HCT116 (cell line): ENCODE measurements around the gene CTSH. TPM values are rescaled to one million over a fixed set of nuclear protein-coding genes. Genes with fewer than 3 reads are reported as not detected.

Experiments used
- ATAC-seq: fragments of 200-7000 bp; cut with Tn5 transposase; 2 replicates; pipeline ENCODE4 v1.9.1; 2020; ENCODE audit warnings: mild to moderate bottlenecking, moderate library complexity
- BruUV-seq: library from RNA; stranded (reverse); fragments of 400-500 nt; replicated peaks from 2 replicates; lab custom pipeline; 2021; lab: Mats Ljungman, UMichigan
- CTCF ChIA-PET: fragments of 300-600 bp; sonication (Branson Sonifier 250); formaldehyde crosslinking; loops from one replicate; lab custom pipeline; 2021; ENCODE audit warnings: antibody characterized with exemption; lab: Charles Lee
- POLR2A ChIA-PET: fragments of 300-600, 350-600 bp; sonication (Branson Sonifier 250); formaldehyde crosslinking; loops from one replicate; lab custom pipeline; 2021; ENCODE audit warnings: antibody characterized with exemption; lab: Charles Lee
- RAD21 ChIA-PET, 2 experiments: fragments of 300-600 bp; sonication (Branson Sonifier 250); formaldehyde crosslinking; loops; one replicate each; lab custom pipeline; 2023; ENCODE audit warnings: low total read pairs in 2 of 2; ENCODE audit not compliant: uncharacterized antibody in 2 of 2, unreplicated experiment in 2 of 2, low non-redundant PET in 1 of 2; lab: Charles Lee
- DNase-seq: peaks from one replicate; pipeline ENCODE4 v3.0.0-alpha.2; 2010; ENCODE audit warnings: low read depth, low spot score
- H2AFZ ChIP-seq: fragments of 200-600 bp; shearing (Covaris generic), sonication (generic); 2 replicates; pipeline ENCODE4 v1.6.1; 2017; ENCODE audit warnings: low read depth, mixed run types, mixed read lengths, antibody characterized with exemption, low read length; ENCODE audit not compliant: poor library complexity, severe bottlenecking
- H3K27ac ChIP-seq: 2 replicates; pipeline ENCODE4 v1.5.1; 2012; ENCODE audit warnings: low read depth, low read length
- H3K27me3 ChIP-seq: fragments of 200-600 bp; sonication (generic); 2 replicates; pipeline ENCODE4 v1.6.1; 2016; ENCODE audit warnings: mixed run types, low read length, mixed read lengths; ENCODE audit not compliant: insufficient read depth
- H3K36me3 ChIP-seq, 2 experiments: fragments of 200-500 bp in 1 of 2; fragments of 200-600 bp in 1 of 2; sonication (Bioruptor generic) in 1 of 2; sonication (generic) in 1 of 2; 2 replicates each; pipeline versions ENCODE4 v1.5.1 to v1.6.1; 2014 to 2016; ENCODE audit warnings: low read length in 2 of 2, inconsistent platforms in 1 of 2, mixed read lengths in 1 of 2, mixed run types in 1 of 2; ENCODE audit not compliant: insufficient read depth in 2 of 2, control insufficient read depth in 1 of 2
- H3K4me1 ChIP-seq, 2 experiments: fragments of 200-600 bp in 1 of 2; sonication (generic) in 1 of 2; 2 replicates each; pipeline versions ENCODE4 v1.5.1 to v1.6.1; 2012 to 2017; ENCODE audit warnings: low read length in 2 of 2, inconsistent platforms in 1 of 2, mild to moderate bottlenecking in 1 of 2, mixed read lengths in 1 of 2, mixed run types in 1 of 2, moderate library complexity in 1 of 2; ENCODE audit not compliant: insufficient read depth in 2 of 2, control insufficient read depth in 1 of 2
- H3K4me2 ChIP-seq: fragments of 200-600 bp; sonication (generic); 2 replicates; pipeline ENCODE4 v1.6.1; 2017; ENCODE audit warnings: mixed run types, low read length, mixed read lengths
- H3K4me3 ChIP-seq, 2 experiments: fragments of 200-600 bp in 1 of 2; sonication (generic) in 1 of 2; replicated peaks in 1 of 2; 2 replicates each; pipeline ENCODE4 v1.5.1; 2011 to 2016; ENCODE audit warnings: low read length in 2 of 2, control low read depth in 1 of 2, low read depth in 1 of 2, mild to moderate bottlenecking in 1 of 2, mixed read lengths in 1 of 2, mixed run types in 1 of 2
- H3K79me2 ChIP-seq: fragments of 200-600 bp; sonication (generic); 2 replicates; pipeline ENCODE4 v1.6.1; 2017; ENCODE audit warnings: mild to moderate bottlenecking, mixed run types, low read length, moderate library complexity, mixed read lengths; ENCODE audit not compliant: insufficient read depth
- H3K9ac ChIP-seq: fragments of 200-600 bp; sonication (generic); 2 replicates; pipeline ENCODE4 v1.6.1; 2016; ENCODE audit warnings: low read length, mixed read lengths
- H3K9me2 ChIP-seq: fragments of 200-600 bp; sonication (generic), shearing (Covaris generic); 2 replicates; pipeline ENCODE4 v1.6.1; 2017; ENCODE audit warnings: mixed run types, mild to moderate bottlenecking, moderate library complexity; ENCODE audit not compliant: insufficient read depth
- H3K9me3 ChIP-seq, 2 experiments: fragments of 200-500 bp in 1 of 2; fragments of 200-600 bp in 1 of 2; sonication (Bioruptor generic) in 1 of 2; sonication (generic) in 1 of 2; 2 replicates each; pipeline ENCODE4 v1.6.1; 2014 to 2017; ENCODE audit warnings: low read length in 2 of 2, mixed read lengths in 2 of 2, inconsistent platforms in 1 of 2, low read depth in 1 of 2, mild to moderate bottlenecking in 1 of 2, mixed run types in 1 of 2, moderate library complexity in 1 of 2; ENCODE audit not compliant: control insufficient read depth in 1 of 2, insufficient read depth in 1 of 2
- H4K20me1 ChIP-seq: fragments of 200-600 bp; sonication (generic), shearing (Covaris generic); 2 replicates; pipeline ENCODE4 v1.6.1; 2017; ENCODE audit warnings: mixed run types, mild to moderate bottlenecking, moderate library complexity; ENCODE audit not compliant: insufficient read depth
- CBX3 ChIP-seq: IDR thresholded peaks from 2 replicates; pipeline ENCODE4 v1.6.1; 2012; ENCODE audit warnings: low read depth
- CEBPB ChIP-seq: IDR thresholded peaks from 2 replicates; pipeline ENCODE4 v1.6.1; 2012; ENCODE audit warnings: low read depth
- CTCF ChIP-seq, 3 experiments: fragments of 200-600 bp in 1 of 3; sonication (generic) in 1 of 3; IDR thresholded peaks in 2 of 3; conservative IDR thresholded peaks in 1 of 3; 2 replicates each; pipeline ENCODE4 v1.5.1; 2012 to 2017; ENCODE audit warnings: low read depth in 2 of 3, low read length in 2 of 3, antibody characterized with exemption in 1 of 3, borderline replicate concordance in 1 of 3, control low read depth in 1 of 3, mild to moderate bottlenecking in 1 of 3, mixed read lengths in 1 of 3, mixed run types in 1 of 3, moderate library complexity in 1 of 3; ENCODE audit not compliant: insufficient read depth in 1 of 3
- ELF1 ChIP-seq: IDR thresholded peaks from 2 replicates; pipeline ENCODE4 v1.6.1; 2012; ENCODE audit warnings: low read depth, borderline replicate concordance
- EZH2phosphoT487 ChIP-seq: fragments of 200-600 bp; IDR thresholded peaks from 2 replicates; pipeline ENCODE4 v1.6.1; 2018; ENCODE audit warnings: antibody characterized with exemption, borderline replicate concordance
- RAD21 ChIP-seq: IDR thresholded peaks from 2 replicates; pipeline ENCODE4 v1.6.1; 2012; ENCODE audit warnings: low read depth, mild to moderate bottlenecking
- SIN3A ChIP-seq: IDR thresholded peaks from 2 replicates; pipeline ENCODE4 v1.6.1; 2012; ENCODE audit warnings: low read depth
- SRF ChIP-seq: IDR thresholded peaks from 2 replicates; pipeline ENCODE4 v1.6.1; 2012; ENCODE audit warnings: low read depth
- YY1 ChIP-seq: IDR thresholded peaks from 2 replicates; pipeline ENCODE4 v1.6.1; 2011; ENCODE audit warnings: low read length, low read depth, moderate library complexity, mild to moderate bottlenecking; ENCODE audit not compliant: insufficient replicate concordance; ENCODE audit errors: extremely low read depth
- ZNF274 ChIP-seq: fragments of 200-500 bp; sonication (Bioruptor generic); IDR thresholded peaks from 2 replicates; pipeline ENCODE4 v1.6.1; 2014; ENCODE audit warnings: mild to moderate bottlenecking, low read depth, low read length, inconsistent platforms
- intact Hi-C: fragments of 100-400 bp; cut with micrococcal nuclease; formaldehyde crosslinking; loops from 2 replicates; pipeline ENCODE4 v1.10.0; 2022
- total RNA-seq: library from RNA; stranded (reverse); gene quantifications from one replicate; pipeline ENCODE4 v1.2.1, GENCODE V29; 2021; ENCODE audit not compliant: unreplicated experiment
- TF ChIP-seq, protein P1 (sequence below): IDR thresholded peaks from 2 replicates; pipeline ENCODE4 v1.6.1; 2011; ENCODE audit warnings: mild to moderate bottlenecking, low read length, moderate library complexity; ENCODE audit not compliant: insufficient replicate concordance; ENCODE audit errors: extremely low read depth

Gene CTSH
- total RNA-seq, 1 experiment from 2014 or later, result 37.5 TPM

- TF ChIP-seq, protein P1, sequence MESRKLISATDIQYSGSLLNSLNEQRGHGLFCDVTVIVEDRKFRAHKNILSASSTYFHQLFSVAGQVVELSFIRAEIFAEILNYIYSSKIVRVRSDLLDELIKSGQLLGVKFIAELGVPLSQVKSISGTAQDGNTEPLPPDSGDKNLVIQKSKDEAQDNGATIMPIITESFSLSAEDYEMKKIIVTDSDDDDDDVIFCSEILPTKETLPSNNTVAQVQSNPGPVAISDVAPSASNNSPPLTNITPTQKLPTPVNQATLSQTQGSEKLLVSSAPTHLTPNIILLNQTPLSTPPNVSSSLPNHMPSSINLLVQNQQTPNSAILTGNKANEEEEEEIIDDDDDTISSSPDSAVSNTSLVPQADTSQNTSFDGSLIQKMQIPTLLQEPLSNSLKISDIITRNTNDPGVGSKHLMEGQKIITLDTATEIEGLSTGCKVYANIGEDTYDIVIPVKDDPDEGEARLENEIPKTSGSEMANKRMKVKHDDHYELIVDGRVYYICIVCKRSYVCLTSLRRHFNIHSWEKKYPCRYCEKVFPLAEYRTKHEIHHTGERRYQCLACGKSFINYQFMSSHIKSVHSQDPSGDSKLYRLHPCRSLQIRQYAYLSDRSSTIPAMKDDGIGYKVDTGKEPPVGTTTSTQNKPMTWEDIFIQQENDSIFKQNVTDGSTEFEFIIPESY, result no peak
These were observed 35.0 kb downstream of the CTSH start (continued) for GRCh38 chr15:78909791-78910228.

DNA sequence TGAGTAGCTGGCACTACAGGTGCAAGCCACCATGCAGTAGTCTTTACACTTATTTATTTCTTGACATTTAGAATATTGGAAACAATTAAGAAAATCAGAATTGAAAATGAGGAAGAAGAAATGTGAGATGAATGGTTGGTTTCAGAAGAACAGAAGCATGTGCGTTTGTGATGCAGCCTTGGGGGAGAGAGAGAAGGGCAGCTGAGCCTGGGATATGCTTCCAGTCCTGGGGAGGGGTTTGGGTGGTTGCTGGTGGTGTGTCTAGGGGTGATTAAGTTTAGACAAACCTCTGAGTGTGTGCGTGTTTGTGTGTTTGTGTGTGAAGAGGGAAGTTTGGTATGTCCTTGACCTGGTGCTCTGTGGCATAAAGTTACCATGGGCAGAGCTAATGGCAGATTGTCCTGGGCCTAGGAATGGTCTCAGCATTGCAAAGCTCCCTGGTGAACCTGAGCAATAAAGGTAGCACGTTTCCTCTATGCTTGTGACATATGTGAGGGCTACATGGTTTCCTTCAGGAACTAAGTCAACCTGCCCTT lies 35.6 kb downstream of the CTSH start:
- H3K79me2 ChIP-seq, result peaks cover 18% of the 10 kb centered on the region; the same call in 1 of the 2 replicates
- H3K4me2 ChIP-seq, result no peak overlapping the region
- no peaks in the 10 kb centered on the region for H3K9me3 ChIP-seq
- BruUV-seq, result no TSS peak
- H3K4me1 ChIP-seq, result no peaks in the 10 kb centered on the region
- no peaks in the 10 kb centered on the region; the same call in 1 of the 2 replicates for H4K20me1 ChIP-seq
- TF ChIP-seq SIN3A (no peak), ZNF274 (no peak), EZH2phosphoT487 (no peak), CBX3 (no peak), YY1 (no peak), ELF1 (no peak), CTCF (IDR thresholded peaks at IDR 0.05 in 2 of 3, conservative IDR thresholded peaks at IDR 0.05 in 1 of 3; ENCODE audit: borderline replicate concordance in 1 of 3, insufficient read depth in 1 of 3, low read depth in 2 of 3, low read length in 2 of 3) (no peak), SRF (no peak), RAD21 (no peak), CEBPB (no peak)
- TF ChIP-seq, all 23 proteins: peak for 0
- Histone ChIP-seq H3K9me2 (no peaks in the 10 kb centered on the region), H3K36me3 (peaks cover 37 to 39% of the 10 kb centered on the region in 2 experiments), H3K9ac (no peak overlapping the region), H3K27ac (no peak overlapping the region), H2AFZ (no peak overlapping the region), H3K4me3 (no peak overlapping the region), H3K27me3 (no peaks in the 10 kb centered on the region)
- ChIA-PET POLR2A (no interaction called here), RAD21 (no interaction called here), CTCF (interaction anchor here (0.6 to 6.0 kb wide), 6 partner anchors 12 to 275 kb away, joined by 3 to 35 read pairs (median 14); no protein-coding TSS in a partner anchor)
- peak; percentile 7; the same call in 1 of the 2 replicates for ATAC-seq
- intact Hi-C loops, result loop anchor here (1.0 kb wide), 3 partner anchors 70 to 275 kb away; no protein-coding TSS in a partner anchor
- DNase-seq, result no peak
